Osteoblast (primary cell): ENCODE data around the gene DTNBP1. TPM values are rescaled to one million over a fixed set of nuclear protein-coding genes. Genes with fewer than 3 reads are reported as not detected.

Experiments
- DNase-seq: peaks from one replicate; pipeline ENCODE4 v3.0.0; 2011; ENCODE audit warnings: low spot score, mixed read lengths; ENCODE audit not compliant: insufficient read length; ENCODE audit errors: missing footprints
- H2AFZ ChIP-seq: 2 replicates; pipeline ENCODE4 v1.6.0; 2011; ENCODE audit warnings: mild to moderate bottlenecking, low read length
- H3K27ac ChIP-seq: 2 replicates; pipeline ENCODE4 v1.5.1; 2011; ENCODE audit warnings: mild to moderate bottlenecking, low read depth, low read length, moderate library complexity
- H3K27me3 ChIP-seq: 2 replicates; pipeline ENCODE4 v1.6.0; 2012; ENCODE audit warnings: mild to moderate bottlenecking, control low read depth, inconsistent platforms, low read length, moderate library complexity; ENCODE audit not compliant: insufficient read depth
- H3K36me3 ChIP-seq: 2 replicates; pipeline ENCODE4 v1.5.1; 2011; ENCODE audit warnings: mild to moderate bottlenecking, low read length, control low read depth, moderate library complexity; ENCODE audit not compliant: insufficient read depth
- H3K4me1 ChIP-seq: 2 replicates; pipeline ENCODE4 v1.5.1; 2011; ENCODE audit warnings: mild to moderate bottlenecking, low read length, control low read depth, moderate library complexity; ENCODE audit not compliant: insufficient read depth
- H3K4me2 ChIP-seq: 2 replicates; pipeline ENCODE4 v1.6.0; 2011; ENCODE audit warnings: mild to moderate bottlenecking, low read length; ENCODE audit not compliant: insufficient read depth
- H3K4me3 ChIP-seq: fragments of 200-600 bp; sonication (generic); 3 replicates; pipeline ENCODE4 v1.5.1; 2012; ENCODE audit warnings: mild to moderate bottlenecking, low read length, inconsistent platforms; ENCODE audit not compliant: insufficient read depth
- H3K79me2 ChIP-seq: 2 replicates; pipeline ENCODE4 v1.6.0; 2012; ENCODE audit warnings: mild to moderate bottlenecking, low read length, control low read depth, inconsistent platforms; ENCODE audit not compliant: insufficient read depth
- H3K9me3 ChIP-seq: 2 replicates; pipeline ENCODE4 v1.5.1; 2011; ENCODE audit warnings: low read depth, low read length, control low read depth
- H4K20me1 ChIP-seq: 2 replicates; pipeline ENCODE4 v1.6.0; 2012; ENCODE audit warnings: mild to moderate bottlenecking, low read length, control low read depth; ENCODE audit not compliant: insufficient read depth
- CTCF ChIP-seq: IDR thresholded peaks from 2 replicates; pipeline ENCODE4 v1.5.1; 2011; ENCODE audit warnings: mild to moderate bottlenecking, low read depth, low read length, moderate library complexity; ENCODE audit errors: extremely low read depth
- total RNA-seq: library from RNA; depleted of rRNA; stranded (reverse); fragments of >200 nt; gene quantifications from 2 replicates; pipeline ENCODE4 v1.2.3, GENCODE V29; 2012

The DTNBP1 gene
- total RNA-seq, 1 donor, result 5.8 TPM

GRCh38 chr6:15580326-15580725 is 82.5 kb downstream of the DTNBP1 start:
- no peak overlapping the region for H3K27ac ChIP-seq
- H2AFZ ChIP-seq, result no peak overlapping the region
- no peaks in the 10 kb centered on the region for H3K27me3 ChIP-seq
- no peaks in the 10 kb centered on the region for H4K20me1 ChIP-seq
- no peak overlapping the region for H3K4me3 ChIP-seq
- H3K4me2 ChIP-seq, result no peak overlapping the region
- no peaks in the 10 kb centered on the region for H3K79me2 ChIP-seq
- H3K9me3 ChIP-seq, result no peaks in the 10 kb centered on the region
- H3K36me3 ChIP-seq, result no peaks in the 10 kb centered on the region
- no peak for DNase-seq
- H3K4me1 ChIP-seq, result no peaks in the 10 kb centered on the region
- TF ChIP-seq CTCF, result no peak

- Histone ChIP-seq H3K27me3 (no peaks in the 10 kb centered on the region), H2AFZ (no peak overlapping the region), H3K9me3 (no peaks in the 10 kb centered on the region), H3K36me3 (no peaks in the 10 kb centered on the region), H4K20me1 (no peaks in the 10 kb centered on the region), H3K4me2 (no peak overlapping the region), H3K79me2 (no peaks in the 10 kb centered on the region), H3K4me3 (no peak overlapping the region), H3K4me1 (no peaks in the 10 kb centered on the region), H3K27ac (no peak overlapping the region)
- no peak for TF ChIP-seq CTCF
- DNase-seq, result no peak
Observed at GRCh38 chr6:15578716-15579391, 84.0 kb downstream of the DTNBP1 start.

- Histone ChIP-seq H3K27ac (no peak overlapping the region), H3K36me3 (no peaks in the 10 kb centered on the region)
Observed at GRCh38 chr6:15577550-15578171, 85.2 kb downstream of the DTNBP1 start.

More at GRCh38 chr6:15577550-15578171, 85.2 kb downstream of the DTNBP1 start:
- Histone ChIP-seq H3K79me2 (no peaks in the 10 kb centered on the region), H3K4me2 (no peak overlapping the region), H2AFZ (no peak overlapping the region), H4K20me1 (no peaks in the 10 kb centered on the region), H3K9me3 (no peaks in the 10 kb centered on the region), H3K4me3 (no peak overlapping the region), H3K4me1 (no peaks in the 10 kb centered on the region), H3K27me3 (no peaks in the 10 kb centered on the region)
- TF ChIP-seq CTCF, result no peak
- DNase-seq, result no peak
